ENCODE data around the gene KCNJ14.

- TF ChIP-seq CTCF (IDR thresholded peaks at IDR 0.05; ENCODE audit: insufficient read depth, low read length, poor library complexity, severe bottlenecking) (no peak), EZH2phosphoT487 (conservative IDR thresholded peaks at IDR 0.05; ENCODE audit: low read length) (no peak)
Measured at GRCh38 chr19:48495396-48495795, 40.0 kb downstream of the KCNJ14 start.

Data from SU-DHL-6 (cell line).